ENCODE results near the gene HERC3. TPM values are rescaled to one million over a fixed set of nuclear protein-coding genes. Genes with fewer than 3 reads are reported as not detected.

The HERC3 gene
- total RNA-seq, 1 experiment from 2014 or later, result 10.5 TPM

DNA sequence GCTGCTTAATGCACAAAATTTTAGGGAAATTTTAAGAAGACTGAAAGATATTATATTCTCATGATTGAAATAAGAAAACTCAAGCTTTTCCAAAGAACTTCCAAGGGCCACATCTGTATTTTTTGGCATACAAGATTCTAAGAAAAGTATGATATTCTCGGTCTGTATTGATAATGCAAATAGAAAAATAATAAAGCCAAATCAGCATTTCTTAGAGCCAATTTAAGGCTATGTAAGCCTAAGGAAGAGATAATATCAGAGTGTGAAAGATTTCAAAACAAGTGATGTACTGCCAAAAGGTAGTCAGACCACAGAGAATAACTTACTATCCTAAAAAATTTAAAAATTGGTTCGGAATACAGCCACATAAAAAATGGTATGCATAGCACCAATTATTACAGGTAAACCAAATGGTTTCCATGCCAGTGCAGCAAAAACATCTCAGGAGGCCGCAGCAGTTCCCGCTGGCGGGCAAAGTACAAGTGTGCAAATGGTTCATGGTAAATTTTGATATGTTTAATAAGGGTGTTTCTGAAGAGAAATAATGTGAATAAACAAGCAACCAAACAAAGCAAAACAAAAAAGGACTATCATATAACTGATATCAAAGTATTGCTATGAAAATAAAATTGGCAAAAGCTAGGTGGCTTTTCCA is 140.6 kb downstream of the HERC3 start:
- intact Hi-C loops (cut with micrococcal nuclease; ENCODE audit: unreplicated experiment), result no loop called here
- ChIA-PET CTCF (no interaction called here), POLR2A (no interaction called here)
- peaks cover 7% of the 10 kb centered on the region for H3K4me1 Mint-ChIP-seq (ENCODE audit: low read depth, unreplicated experiment)
- H3K9me3 Mint-ChIP-seq (ENCODE audit: unreplicated experiment), result no peaks in the 10 kb centered on the region
- no TSS peak for BruUV-seq (replicated peaks)
- no peak overlapping the region for H3K4me3 Mint-ChIP-seq (ENCODE audit: unreplicated experiment)
- Histone ChIP-seq H3K36me3 (ENCODE audit: control insufficient read depth, insufficient read depth, low read length) (no peaks in the 10 kb centered on the region), H3K4me1 (no peaks in the 10 kb centered on the region; the same call in 1 of the 2 replicates), H3K4me3 (ENCODE audit: low read depth, low read length) (no peak overlapping the region), H3K27me3 (replicated peaks; ENCODE audit: control insufficient read depth, insufficient read depth, low read length) (no peaks in the 10 kb centered on the region), H3K9me3 (no peaks in the 10 kb centered on the region)
- H3K27ac Mint-ChIP-seq (ENCODE audit: unreplicated experiment), result no peak overlapping the region
- H3K27me3 Mint-ChIP-seq (ENCODE audit: insufficient read depth, unreplicated experiment), result no peaks in the 10 kb centered on the region
- TF ChIP-seq, protein P1, sequence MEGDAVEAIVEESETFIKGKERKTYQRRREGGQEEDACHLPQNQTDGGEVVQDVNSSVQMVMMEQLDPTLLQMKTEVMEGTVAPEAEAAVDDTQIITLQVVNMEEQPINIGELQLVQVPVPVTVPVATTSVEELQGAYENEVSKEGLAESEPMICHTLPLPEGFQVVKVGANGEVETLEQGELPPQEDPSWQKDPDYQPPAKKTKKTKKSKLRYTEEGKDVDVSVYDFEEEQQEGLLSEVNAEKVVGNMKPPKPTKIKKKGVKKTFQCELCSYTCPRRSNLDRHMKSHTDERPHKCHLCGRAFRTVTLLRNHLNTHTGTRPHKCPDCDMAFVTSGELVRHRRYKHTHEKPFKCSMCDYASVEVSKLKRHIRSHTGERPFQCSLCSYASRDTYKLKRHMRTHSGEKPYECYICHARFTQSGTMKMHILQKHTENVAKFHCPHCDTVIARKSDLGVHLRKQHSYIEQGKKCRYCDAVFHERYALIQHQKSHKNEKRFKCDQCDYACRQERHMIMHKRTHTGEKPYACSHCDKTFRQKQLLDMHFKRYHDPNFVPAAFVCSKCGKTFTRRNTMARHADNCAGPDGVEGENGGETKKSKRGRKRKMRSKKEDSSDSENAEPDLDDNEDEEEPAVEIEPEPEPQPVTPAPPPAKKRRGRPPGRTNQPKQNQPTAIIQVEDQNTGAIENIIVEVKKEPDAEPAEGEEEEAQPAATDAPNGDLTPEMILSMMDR (IDR thresholded peaks at IDR 0.05; ENCODE audit: insufficient read depth in 1 of 2, low read depth in 1 of 2, low read length in 1 of 2, severe bottlenecking in 1 of 2, unreplicated experiment in 1 of 2), result no peak
- DNase-seq, result no peak
- peaks cover under 1% of the 10 kb centered on the region for H3K36me3 Mint-ChIP-seq (ENCODE audit: insufficient read depth, unreplicated experiment)

DNA sequence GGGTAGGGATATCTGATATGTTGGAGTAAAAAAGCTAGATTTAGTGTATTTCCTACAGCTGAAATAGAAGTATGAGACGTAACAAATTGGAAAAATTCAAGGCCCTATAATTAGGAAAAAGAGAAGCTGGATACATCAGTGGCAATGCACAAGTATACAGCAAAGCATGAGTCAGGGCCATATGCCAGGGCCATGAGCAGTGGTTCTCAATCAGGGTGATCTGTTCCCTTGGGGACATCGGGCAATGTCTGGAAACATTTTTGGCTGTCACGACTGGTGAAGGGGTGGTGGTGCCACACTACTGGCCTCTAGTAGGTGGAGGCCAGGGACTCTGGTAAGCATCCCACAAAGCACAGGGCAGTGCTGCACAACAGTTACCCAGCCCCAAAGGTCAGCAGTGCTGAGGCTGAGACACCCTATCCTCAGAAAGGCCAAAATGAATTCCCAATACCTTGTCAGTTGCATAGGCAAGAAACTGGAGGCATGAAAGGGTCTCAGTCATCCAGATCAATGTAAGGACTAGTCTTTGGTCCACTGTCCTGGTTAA is 142.2 kb downstream of the HERC3 start:
- Histone ChIP-seq H3K36me3 (ENCODE audit: control insufficient read depth, insufficient read depth, low read length) (peaks cover 2% of the 10 kb centered on the region), H3K9me3 (no peaks in the 10 kb centered on the region), H3K4me3 (ENCODE audit: low read depth, low read length) (no peak overlapping the region), H3K4me1 (peaks cover 9% of the 10 kb centered on the region), H3K27me3 (replicated peaks; ENCODE audit: control insufficient read depth, insufficient read depth, low read length) (no peaks in the 10 kb centered on the region)
- H3K4me3 Mint-ChIP-seq (ENCODE audit: unreplicated experiment), result no peak overlapping the region
- DNase-seq, result no peak
- no peaks in the 10 kb centered on the region for H3K27me3 Mint-ChIP-seq (ENCODE audit: insufficient read depth, unreplicated experiment)
- BruUV-seq (replicated peaks), result no TSS peak
- ChIA-PET CTCF (no interaction called here), POLR2A (no interaction called here)
- H3K4me1 Mint-ChIP-seq (ENCODE audit: low read depth, unreplicated experiment), result peaks cover 10% of the 10 kb centered on the region
- TF ChIP-seq, protein P1 (IDR thresholded peaks at IDR 0.05; ENCODE audit: insufficient read depth in 1 of 2, low read depth in 1 of 2, low read length in 1 of 2, severe bottlenecking in 1 of 2, unreplicated experiment in 1 of 2), result no peak
- no peaks in the 10 kb centered on the region for H3K9me3 Mint-ChIP-seq (ENCODE audit: unreplicated experiment)
- no peak overlapping the region for H3K27ac Mint-ChIP-seq (ENCODE audit: unreplicated experiment)
- no peaks in the 10 kb centered on the region for H3K36me3 Mint-ChIP-seq (ENCODE audit: insufficient read depth, unreplicated experiment)
- intact Hi-C loops (cut with micrococcal nuclease; ENCODE audit: unreplicated experiment), result no loop called here

DNA sequence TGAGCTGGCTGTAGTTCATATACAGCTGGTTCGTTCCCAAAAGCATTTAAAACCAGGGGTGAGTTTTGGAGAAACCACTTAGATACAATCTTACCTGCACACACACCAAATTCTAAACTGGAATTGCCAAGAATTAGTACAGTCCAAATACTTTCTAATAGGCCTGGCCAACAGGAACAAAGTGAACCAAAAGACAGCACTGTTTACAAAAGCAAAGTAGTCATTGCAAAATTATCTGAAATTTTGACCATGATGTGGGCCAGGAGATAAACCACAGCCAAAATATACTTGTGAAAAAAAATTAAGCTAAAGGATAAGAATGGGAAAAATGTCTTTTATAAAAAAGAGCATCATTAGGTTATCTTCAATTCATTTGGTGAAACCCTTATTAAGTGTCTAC is 143.3 kb downstream of the HERC3 start:
- DNase-seq, result no peak
- no TSS peak for BruUV-seq (replicated peaks)
- Mint-ChIP-seq H3K27ac (ENCODE audit: unreplicated experiment) (no peak overlapping the region), H3K27me3 (ENCODE audit: insufficient read depth, unreplicated experiment) (no peaks in the 10 kb centered on the region), H3K36me3 (ENCODE audit: insufficient read depth, unreplicated experiment) (no peaks in the 10 kb centered on the region), H3K9me3 (ENCODE audit: unreplicated experiment) (no peaks in the 10 kb centered on the region), H3K4me3 (ENCODE audit: unreplicated experiment) (no peak overlapping the region), H3K4me1 (ENCODE audit: low read depth, unreplicated experiment) (peaks cover 10% of the 10 kb centered on the region)
- Histone ChIP-seq H3K27me3 (replicated peaks; ENCODE audit: control insufficient read depth, insufficient read depth, low read length) (no peaks in the 10 kb centered on the region), H3K36me3 (ENCODE audit: control insufficient read depth, insufficient read depth, low read length) (peaks cover 2% of the 10 kb centered on the region), H3K4me3 (ENCODE audit: low read depth, low read length) (no peak overlapping the region), H3K9me3 (no peaks in the 10 kb centered on the region), H3K4me1 (peaks cover 9% of the 10 kb centered on the region)
- TF ChIP-seq, protein P1 (IDR thresholded peaks at IDR 0.05; ENCODE audit: insufficient read depth in 1 of 2, low read depth in 1 of 2, low read length in 1 of 2, severe bottlenecking in 1 of 2, unreplicated experiment in 1 of 2), result no peak
- intact Hi-C loops (cut with micrococcal nuclease; ENCODE audit: unreplicated experiment), result no loop called here
- ChIA-PET CTCF (no interaction called here), POLR2A (no interaction called here)

Measured in Caco-2 (cell line).